Hepatocyte (in vitro differentiated cells): ENCODE results near the gene SPRR5. TPM values are rescaled to one million over a fixed set of nuclear protein-coding genes. Genes with fewer than 3 reads are reported as not detected.

Source experiments
- DNase-seq: peaks from one replicate; pipeline ENCODE4 v3.0.0-alpha.2; 2016; ENCODE audit warnings: low spot score
- H2AFZ ChIP-seq: fragments of 200-600 bp; sonication (generic); 2 replicates; pipeline ENCODE4 v1.6.0; 2016; ENCODE audit warnings: antibody characterized with exemption, mild to moderate bottlenecking
- H3K27ac ChIP-seq: fragments of 200-600 bp; sonication (generic); 2 replicates; pipeline ENCODE4 v1.5.1; 2016; ENCODE audit warnings: mild to moderate bottlenecking
- H3K27me3 ChIP-seq: fragments of 200-600 bp; sonication (generic); 2 replicates; pipeline ENCODE4 v1.6.1; 2016
- H3K36me3 ChIP-seq: fragments of 200-600 bp; sonication (generic); replicated peaks from 2 replicates; pipeline ENCODE4 v1.5.1; 2016; ENCODE audit warnings: low read depth; ENCODE audit not compliant: insufficient read depth
- H3K4me1 ChIP-seq: fragments of 200-600 bp; sonication (generic); 2 replicates; pipeline ENCODE4 v1.5.1; 2016; ENCODE audit warnings: mild to moderate bottlenecking, moderate library complexity; ENCODE audit not compliant: insufficient read depth
- H3K4me2 ChIP-seq: fragments of 200-600 bp; sonication (generic); 2 replicates; pipeline ENCODE4 v1.6.0; 2016
- H3K4me3 ChIP-seq: fragments of 200-600 bp; sonication (generic); 2 replicates; pipeline ENCODE4 v1.5.1; 2016; ENCODE audit warnings: mild to moderate bottlenecking
- H3K79me2 ChIP-seq: fragments of 200-600 bp; sonication (generic); 2 replicates; pipeline ENCODE4 v1.6.0; 2017; ENCODE audit warnings: mild to moderate bottlenecking
- H3K9me2 ChIP-seq: fragments of 200-600 bp; sonication (generic); replicated peaks from 2 replicates; pipeline ENCODE4 v1.6.0; 2017; ENCODE audit warnings: mild to moderate bottlenecking; ENCODE audit not compliant: insufficient read depth
- H3K9me3 ChIP-seq: fragments of 200-600 bp; sonication (generic); 2 replicates; pipeline ENCODE4 v1.5.1; 2016; ENCODE audit warnings: low read depth, mild to moderate bottlenecking
- H4K20me1 ChIP-seq: fragments of 200-600 bp; sonication (generic); 2 replicates; pipeline ENCODE4 v1.6.0; 2016; ENCODE audit warnings: mild to moderate bottlenecking; ENCODE audit not compliant: insufficient read depth, poor library complexity, severe bottlenecking
- CTCF ChIP-seq: fragments of 200-600 bp; sonication (generic); IDR thresholded peaks from 2 replicates; pipeline ENCODE4 v1.5.1; 2016; ENCODE audit warnings: antibody characterized with exemption, mild to moderate bottlenecking; ENCODE audit not compliant: poor library complexity
- EZH2 ChIP-seq: fragments of 200-600 bp; sonication (generic); IDR thresholded peaks from 2 replicates; pipeline ENCODE4 v1.6.1; 2016; ENCODE audit warnings: antibody characterized with exemption, mild to moderate bottlenecking, borderline replicate concordance
- EZH2phosphoT487 ChIP-seq: fragments of 200-600 bp; sonication (generic); IDR thresholded peaks from one replicate; pipeline ENCODE4 v1.6.1; 2018; ENCODE audit warnings: antibody characterized with exemption, mild to moderate bottlenecking, low read depth, moderate library complexity; ENCODE audit not compliant: unreplicated experiment, severe bottlenecking
- WGBS: methylation state at CpG from one replicate; pipeline ENCODE4 v1.1.6; 2016; ENCODE audit warnings: low lambda C conversion rate; ENCODE audit errors: missing lambda C conversion rate; 5-methylcytosine and 5-hydroxymethylcytosine counted together
- polyA plus RNA-seq: library from polyadenylated mRNA; unstranded; fragments of >200 nt; fragmentation: Nextera tagmentation; extraction: Ambion mirVana; gene quantifications from 2 replicates; pipeline ENCODE4 v1.2.1, GENCODE V29; 2016
- total RNA-seq: library from RNA; depleted of rRNA; stranded (reverse); fragments of >200 nt; gene quantifications from 2 replicates; pipeline ENCODE4 v1.2.3, GENCODE V29; 2014

SPRR5 gene
- total and polyA plus RNA-seq, 2 experiments from 2014 or later = not detected

- DNase-seq = no peak
- Histone ChIP-seq H3K9me3 (no peaks in the 10 kb centered on the region), H4K20me1 (no peaks in the 10 kb centered on the region), H3K36me3 (no peaks in the 10 kb centered on the region), H3K9me2 (no peaks in the 10 kb centered on the region), H3K27ac (no peak overlapping the region), H3K27me3 (no peaks in the 10 kb centered on the region), H2AFZ (no peak overlapping the region), H3K4me3 (no peak overlapping the region), H3K79me2 (no peaks in the 10 kb centered on the region), H3K4me2 (no peak overlapping the region), H3K4me1 (no peaks in the 10 kb centered on the region)
- 52% methylated on average over 1 of the region's 1 CpG for WGBS
- TF ChIP-seq EZH2phosphoT487 (no peak), CTCF (no peak), EZH2 (no peak)
Observed at GRCh38 chr1:152964536-152964935, 17.5 kb downstream of the SPRR5 start.

DNA sequence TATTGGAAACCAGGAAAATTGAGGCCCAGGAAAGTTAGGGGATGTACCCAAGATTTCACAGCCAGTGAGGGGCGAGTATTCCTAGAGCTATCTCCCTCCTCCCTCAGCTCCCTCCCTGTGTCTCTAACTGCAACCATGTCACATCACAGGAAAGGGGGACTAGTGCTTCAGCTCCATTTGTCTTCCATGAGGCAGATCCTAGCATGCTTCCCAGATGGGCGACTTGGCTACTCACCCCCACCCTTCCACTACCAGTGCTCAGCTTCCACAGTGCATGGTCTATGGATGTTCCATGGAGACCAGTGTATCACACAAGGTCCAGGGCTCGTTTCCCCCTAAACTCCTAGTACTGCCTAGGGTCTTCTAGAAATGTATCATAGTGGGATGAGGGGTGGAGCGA is 18.8 kb downstream of the SPRR5 start:
- Histone ChIP-seq H3K79me2 (no peaks in the 10 kb centered on the region), H3K36me3 (no peaks in the 10 kb centered on the region), H3K4me3 (no peak overlapping the region), H2AFZ (no peak overlapping the region), H3K9me3 (no peaks in the 10 kb centered on the region), H3K4me2 (no peak overlapping the region), H3K9me2 (no peaks in the 10 kb centered on the region), H3K27me3 (no peaks in the 10 kb centered on the region), H4K20me1 (no peaks in the 10 kb centered on the region), H3K4me1 (no peaks in the 10 kb centered on the region), H3K27ac (no peak overlapping the region)
- no peak for TF ChIP-seq EZH2
- no peak for TF ChIP-seq CTCF
- no peak for TF ChIP-seq EZH2phosphoT487
- DNase-seq = no peak
- 50% methylated on average over 4 of the region's 4 CpGs for WGBS

- Histone ChIP-seq H3K4me3 (no peak overlapping the region), H3K9me3 (no peaks in the 10 kb centered on the region), H3K79me2 (no peaks in the 10 kb centered on the region), H2AFZ (no peak overlapping the region), H3K27ac (no peak overlapping the region), H3K36me3 (no peaks in the 10 kb centered on the region), H3K4me2 (no peak overlapping the region), H3K27me3 (no peaks in the 10 kb centered on the region), H4K20me1 (no peaks in the 10 kb centered on the region), H3K9me2 (no peaks in the 10 kb centered on the region), H3K4me1 (no peaks in the 10 kb centered on the region)
- no peak for DNase-seq
- WGBS = 48% methylated on average over 7 of the region's 7 CpGs
- no peak for TF ChIP-seq CTCF
- no peak for TF ChIP-seq EZH2phosphoT487
- no peak for TF ChIP-seq EZH2
Observed at GRCh38 chr1:152967201-152967600, 20.2 kb downstream of the SPRR5 start.

DNA sequence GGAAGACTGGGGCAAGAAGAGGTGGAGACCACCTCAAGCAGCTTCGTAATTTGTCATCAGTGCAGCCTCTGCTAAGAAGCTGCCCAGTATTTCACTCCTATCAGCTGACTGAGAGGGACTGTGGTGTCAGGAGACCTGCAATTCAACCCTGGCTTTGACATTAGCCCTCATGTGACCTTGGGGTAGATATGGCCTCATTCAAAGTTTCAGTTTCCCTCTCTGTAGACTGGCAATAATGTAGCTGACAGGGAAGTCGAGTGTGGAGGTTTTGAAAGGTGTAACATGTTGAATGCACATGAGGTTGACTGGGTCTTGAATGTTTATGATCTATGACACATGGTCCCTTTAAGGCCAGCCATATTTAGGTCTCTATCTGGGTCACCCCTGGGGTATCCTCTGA is 21.2 kb downstream of the SPRR5 start:
- H3K4me1 ChIP-seq = no peaks in the 10 kb centered on the region
- H3K27me3 ChIP-seq = no peaks in the 10 kb centered on the region
- H3K27ac ChIP-seq = no peak overlapping the region
- no peak for DNase-seq
- no peaks in the 10 kb centered on the region for H3K36me3 ChIP-seq
- H3K4me2 ChIP-seq = no peak overlapping the region
- H3K4me3 ChIP-seq = no peak overlapping the region
- H3K9me3 ChIP-seq = no peaks in the 10 kb centered on the region
- H3K9me2 ChIP-seq = no peaks in the 10 kb centered on the region
- no peak for TF ChIP-seq EZH2
- no peak for TF ChIP-seq CTCF
- no peak for TF ChIP-seq EZH2phosphoT487
- 39% methylated on average over 2 of the region's 2 CpGs for WGBS
- no peaks in the 10 kb centered on the region for H4K20me1 ChIP-seq
- H2AFZ ChIP-seq = no peak overlapping the region
- no peaks in the 10 kb centered on the region for H3K79me2 ChIP-seq
